H1 (cell line): ENCODE measurements around the gene SLC27A1. TPM values are rescaled to one million over a fixed set of nuclear protein-coding genes. Genes with fewer than 3 reads are reported as not detected.
A peak's percentile ranks its signal among the peaks of the same experiment; 100 is the strongest.

Source experiments
- ATF3 ChIP-seq: IDR thresholded peaks from 2 replicates; pipeline ENCODE4 v1.6.1; 2011; ENCODE audit warnings: low read depth, mild to moderate bottlenecking, low read length; ENCODE audit not compliant: insufficient read depth
- CTBP2 ChIP-seq: IDR thresholded peaks from 2 replicates; pipeline ENCODE4 v1.7.0; 2011; ENCODE audit warnings: borderline replicate concordance, mild to moderate bottlenecking, moderate library complexity, mixed read lengths, low read length; ENCODE audit not compliant: insufficient read depth, insufficient read length
- EZH2 ChIP-seq: fragments of 200-600 bp; sonication (generic); IDR thresholded peaks from 2 replicates; pipeline ENCODE4 v1.7.1; 2012; ENCODE audit warnings: low read depth, mild to moderate bottlenecking, moderate library complexity, low read length, inconsistent platforms; ENCODE audit not compliant: severe bottlenecking
- HDAC2 ChIP-seq, 2 experiments: fragments of 300-600 bp in 1 of 2; sonication (generic) in 1 of 2; IDR thresholded peaks; 2 replicates each; pipeline ENCODE4 v1.6.1; 2011 to 2012; ENCODE audit warnings: low read depth in 2 of 2, low read length in 2 of 2, mild to moderate bottlenecking in 2 of 2, moderate library complexity in 2 of 2, borderline replicate concordance in 1 of 2, inconsistent platforms in 1 of 2
- KDM1A ChIP-seq: fragments of 200-600, 300-600 bp; sonication (generic); IDR thresholded peaks from 2 replicates; pipeline ENCODE4 v1.7.1; 2016; ENCODE audit warnings: mild to moderate bottlenecking, low read length, borderline replicate concordance
- KDM5A ChIP-seq: fragments of 200-600 bp; IDR thresholded peaks from 2 replicates; pipeline ENCODE4 v1.7.1; 2012; ENCODE audit warnings: mild to moderate bottlenecking, low read length, inconsistent platforms, mixed read lengths
- RXRA ChIP-seq: IDR thresholded peaks from 2 replicates; pipeline ENCODE4 v1.6.1; 2011; ENCODE audit warnings: low read depth, mild to moderate bottlenecking, low read length, moderate library complexity; ENCODE audit not compliant: insufficient read depth
- polyA plus RNA-seq, 7 experiments: library from polyadenylated mRNA; depleted of rRNA in 3 of 7; stranded (reverse) in 5 of 7; unstranded in 2 of 7; fragments of >200 nt in 5 of 7; fragments of 200-250 nt in 2 of 7; gene quantifications; 1 replicate in 5 of 7; 2 replicates in 1 of 7; 4 replicates in 1 of 7; pipeline versions ENCODE4 v1.2.1 to v1.2.3, GENCODE V29; 2011 to 2013; ENCODE audit warnings: missing spikeins in 2 of 7, mixed read lengths in 2 of 7
- total RNA-seq: library from RNA; stranded (reverse); fragmentation: NEBNext Ultra II Directional; extraction: Animal tissue kit (Norgen Biotek cat#: 25700); gene quantifications from 2 replicates; pipeline ENCODE4 v1.2.1, GENCODE V29; 2021
- TF ChIP-seq, protein P1 (sequence below): IDR thresholded peaks from 2 replicates; pipeline ENCODE4 v1.6.1; 2012; ENCODE audit warnings: inconsistent platforms

Gene SLC27A1
- total and polyA plus RNA-seq, 2 of the 8 experiments (the other 6 are each of a cell fraction or from before 2014, with no cell fraction given) = 7.5 to 9.1 TPM

- TF ChIP-seq CTBP2 (no peak), KDM1A (peak; percentile 74; the same call in 1 of the 2 replicates), KDM5A (no peak), HDAC2 (IDR thresholded peaks at IDR 0.05; ENCODE audit: borderline replicate concordance in 1 of 2, low read depth in 2 of 2, low read length in 2 of 2) (0 out of 4 replicates have a peak, but pooled peaks of 1 of the 2 experiments have one; percentile 22), EZH2 (peak; percentile 40), ATF3 (no peak), RXRA (no peak)
- TF ChIP-seq, protein P1, sequence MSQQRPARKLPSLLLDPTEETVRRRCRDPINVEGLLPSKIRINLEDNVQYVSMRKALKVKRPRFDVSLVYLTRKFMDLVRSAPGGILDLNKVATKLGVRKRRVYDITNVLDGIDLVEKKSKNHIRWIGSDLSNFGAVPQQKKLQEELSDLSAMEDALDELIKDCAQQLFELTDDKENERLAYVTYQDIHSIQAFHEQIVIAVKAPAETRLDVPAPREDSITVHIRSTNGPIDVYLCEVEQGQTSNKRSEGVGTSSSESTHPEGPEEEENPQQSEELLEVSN = peak; percentile 69
These were observed 14.8 kb upstream of the SLC27A1 start (continued) for GRCh38 chr19:17455308-17456123.
